Upper lobe of left lung (tissue), 6 donors: ENCODE results near the gene SIM1. TPM values are rescaled to one million over a fixed set of nuclear protein-coding genes. Genes with fewer than 3 reads are reported as not detected.

Experiments used
- ATAC-seq, 2 donors: fragments of 200-7000 bp; cut with Tn5 transposase; one replicate each; pipeline ENCODE4 v1.9.1; 2022; ENCODE audit warnings: mild to moderate bottlenecking in 2 of 2, moderate library complexity in 2 of 2; ENCODE audit not compliant: low FRiP score in 2 of 2
- DNase-seq, 2 donors: peaks; one replicate each; pipeline ENCODE4 v3.0.0-alpha.2; 2019 to 2020
- H3K27ac ChIP-seq, 4 donors: fragments of 200-600 bp; sonication (generic); one replicate each; pipeline ENCODE4 v1.5.1; 2016 to 2019
- H3K27me3 ChIP-seq, 4 donors: fragments of 200-600 bp; sonication (generic); one replicate each; pipeline ENCODE4 v1.5.1; 2017 to 2019
- H3K36me3 ChIP-seq, 4 donors: fragments of 200-600 bp; sonication (generic); one replicate each; pipeline ENCODE4 v1.5.1; 2016 to 2019
- H3K4me1 ChIP-seq, 4 donors: fragments of 200-600 bp; sonication (generic); one replicate each; pipeline ENCODE4 v1.5.1; 2018 to 2019
- H3K4me3 ChIP-seq, 4 donors: fragments of 200-600 bp; sonication (generic); one replicate each; pipeline ENCODE4 v1.5.1; 2017 to 2019; ENCODE audit warnings: mild to moderate bottlenecking in 2 of 4, moderate library complexity in 1 of 4
- H3K9me3 ChIP-seq, 4 donors: fragments of 200-600 bp; sonication (generic); one replicate each; pipeline ENCODE4 v1.5.1; 2018 to 2019
- CTCF ChIP-seq, 6 experiments: fragments of 450-650 bp in 4 of 6; fragments of 200-600 bp in 2 of 6; sonication (generic) in 2 of 6; IDR thresholded peaks; one replicate each; pipeline ENCODE4 v1.5.1; 2016 to 2019; ENCODE audit warnings: antibody characterized with exemption in 6 of 6
- EP300 ChIP-seq, 4 donors: sonication (generic); formaldehyde crosslinking; IDR thresholded peaks; one replicate each; pipeline ENCODE4 v1.5.1; 2017; ENCODE audit warnings: antibody characterized with exemption in 4 of 4, control low read depth in 2 of 4
- POLR2A ChIP-seq, 4 donors: fragments of 450-650 bp; IDR thresholded peaks; one replicate each; pipeline ENCODE4 v1.5.1; 2016 to 2017; ENCODE audit warnings: antibody characterized with exemption in 4 of 4, mild to moderate bottlenecking in 2 of 4
- POLR2AphosphoS5 ChIP-seq, 2 donors: sonication (generic); formaldehyde crosslinking; IDR thresholded peaks; one replicate each; pipeline ENCODE4 v1.5.1; 2017; ENCODE audit warnings: antibody characterized with exemption in 2 of 2
- WGBS, 2 donors: methylation state at CpG; one replicate each; pipeline ENCODE4 v1.1.5; 2017 to 2018; 5-methylcytosine and 5-hydroxymethylcytosine counted together
- total RNA-seq, 6 donors: library from RNA; depleted of rRNA in 4 of 6; stranded (reverse); fragments of >200 nt in 4 of 6; gene quantifications; one replicate each; pipeline versions ENCODE4 v1.1.0 to v1.2.1, GENCODE V29; 2016 to 2021
- donor health status: DM: no; HTN: no; CAD: no; lungs with moderate emphysema.
- donor health status: DM: no; HTN: yes; CAD: no; lungs with severe emphysema.

Gene SIM1
- total RNA-seq, 6 donors from 2014 or later: not detected

- TF ChIP-seq CTCF (IDR thresholded peaks at IDR 0.05): no peak
Observed at GRCh38 chr6:100426241-100426640, 38.5 kb downstream of the SIM1 start.

DNA sequence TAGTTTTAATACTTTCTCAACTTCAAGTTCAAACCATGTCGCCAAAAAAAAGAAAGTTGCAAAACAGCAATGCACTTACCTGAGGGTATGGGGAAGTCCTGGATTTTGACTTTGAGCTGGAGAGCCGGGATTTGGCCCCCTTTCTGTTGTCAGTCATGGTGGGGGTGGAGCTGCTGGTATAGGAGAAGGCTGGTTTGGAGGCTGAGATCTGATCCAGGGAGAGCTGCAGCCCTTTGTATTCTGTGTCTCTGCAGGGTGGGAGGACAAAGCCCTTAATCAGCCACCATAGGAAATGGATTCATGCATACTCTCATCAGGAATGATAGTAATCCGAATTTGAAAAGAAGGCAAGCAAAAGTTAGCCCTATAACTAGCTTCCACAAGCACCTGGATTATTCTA lies 44.0 kb downstream of the SIM1 start:
- WGBS, 2 donors: 28 to 46% methylated on average over 3 of the region's 3 CpGs

More at GRCh38 chr6:100426241-100426640, 38.5 kb downstream of the SIM1 start:
- no peak overlapping the region for H3K4me3 ChIP-seq
- 92 to 96% methylated on average over 3 of the region's 3 CpGs for WGBS, 2 donors
- no peaks in the 10 kb centered on the region for H3K4me1 ChIP-seq
- no peaks in the 10 kb centered on the region for H3K9me3 ChIP-seq
- no peak for ATAC-seq
- no peak for DNase-seq
- H3K27me3 ChIP-seq: no peaks in the 10 kb centered on the region
- no peak overlapping the region for H3K27ac ChIP-seq
- no peaks in the 10 kb centered on the region for H3K36me3 ChIP-seq

GRCh38 chr6:100417036-100417435 lies 47.7 kb downstream of the SIM1 start:
- no peak overlapping the region for H3K27ac ChIP-seq
- H3K27me3 ChIP-seq: no peaks in the 10 kb centered on the region
- no peaks in the 10 kb centered on the region for H3K36me3 ChIP-seq
- no peak for DNase-seq
- no peaks in the 10 kb centered on the region for H3K4me1 ChIP-seq
- H3K9me3 ChIP-seq: no peaks in the 10 kb centered on the region
- TF ChIP-seq POLR2AphosphoS5 (IDR thresholded peaks at IDR 0.05) (no peak), CTCF (IDR thresholded peaks at IDR 0.05) (no peak), EP300 (IDR thresholded peaks at IDR 0.05) (no peak), POLR2A (IDR thresholded peaks at IDR 0.05) (no peak)
- H3K4me3 ChIP-seq: no peak overlapping the region
- 71 to 81% methylated on average over 3 of the region's 3 CpGs for WGBS, 2 donors
- no peak for ATAC-seq

More for the DNA sequence above, 44.0 kb downstream of the SIM1 start:
- DNase-seq: no peak
- Histone ChIP-seq H3K4me1 (no peaks in the 10 kb centered on the region), H3K27ac (no peak overlapping the region), H3K9me3 (no peaks in the 10 kb centered on the region), H3K4me3 (no peak overlapping the region), H3K27me3 (no peaks in the 10 kb centered on the region), H3K36me3 (no peaks in the 10 kb centered on the region)
- TF ChIP-seq POLR2AphosphoS5 (IDR thresholded peaks at IDR 0.05): no peak
- TF ChIP-seq EP300 (IDR thresholded peaks at IDR 0.05): no peak
- no peak for TF ChIP-seq POLR2A (IDR thresholded peaks at IDR 0.05)
- TF ChIP-seq CTCF (IDR thresholded peaks at IDR 0.05): no peak
- no peak for ATAC-seq

DNA sequence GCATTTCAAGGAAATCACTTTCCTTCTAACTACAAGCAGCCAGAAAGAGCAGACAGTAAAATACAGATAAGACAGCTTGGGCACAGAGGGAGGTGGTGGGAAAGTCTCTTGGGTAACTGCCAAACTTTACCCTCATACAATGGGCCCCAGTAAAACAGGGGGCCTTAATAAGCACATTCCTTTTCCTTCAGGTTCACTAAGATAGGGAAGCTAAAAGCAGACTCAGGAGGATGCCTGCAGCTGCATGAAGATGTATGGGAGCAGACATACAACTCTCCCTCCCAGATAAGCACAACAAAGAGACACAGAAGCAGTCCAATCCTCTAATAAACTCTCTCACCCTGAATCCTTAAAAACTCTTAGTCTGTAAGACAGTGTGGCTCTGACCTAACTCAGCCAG lies 49.0 kb downstream of the SIM1 start:
- ATAC-seq: no peak
- Histone ChIP-seq H3K36me3 (no peaks in the 10 kb centered on the region), H3K27ac (no peak overlapping the region), H3K4me3 (no peak overlapping the region), H3K27me3 (no peaks in the 10 kb centered on the region), H3K4me1 (no peaks in the 10 kb centered on the region), H3K9me3 (no peaks in the 10 kb centered on the region)
- TF ChIP-seq POLR2AphosphoS5 (IDR thresholded peaks at IDR 0.05) (no peak), POLR2A (IDR thresholded peaks at IDR 0.05) (no peak), CTCF (IDR thresholded peaks at IDR 0.05) (no peak), EP300 (IDR thresholded peaks at IDR 0.05) (no peak)
- DNase-seq: no peak

GRCh38 chr6:100412872-100413271 lies 51.8 kb downstream of the SIM1 start:
- no peaks in the 10 kb centered on the region for H3K4me1 ChIP-seq
- no peaks in the 10 kb centered on the region for H3K9me3 ChIP-seq
- DNase-seq (no peak), ATAC-seq (no peak)
- H3K27ac ChIP-seq: no peak overlapping the region
- TF ChIP-seq POLR2AphosphoS5 (IDR thresholded peaks at IDR 0.05) (no peak), CTCF (IDR thresholded peaks at IDR 0.05) (no peak)
- no peaks in the 10 kb centered on the region for H3K36me3 ChIP-seq
- 80 to 94% methylated on average over 4 of the region's 4 CpGs for WGBS, 2 donors
- H3K27me3 ChIP-seq: no peaks in the 10 kb centered on the region
- H3K4me3 ChIP-seq: no peak overlapping the region
